Measurements from ENCODE around the gene TTC16.

TTC16 gene

DNA sequence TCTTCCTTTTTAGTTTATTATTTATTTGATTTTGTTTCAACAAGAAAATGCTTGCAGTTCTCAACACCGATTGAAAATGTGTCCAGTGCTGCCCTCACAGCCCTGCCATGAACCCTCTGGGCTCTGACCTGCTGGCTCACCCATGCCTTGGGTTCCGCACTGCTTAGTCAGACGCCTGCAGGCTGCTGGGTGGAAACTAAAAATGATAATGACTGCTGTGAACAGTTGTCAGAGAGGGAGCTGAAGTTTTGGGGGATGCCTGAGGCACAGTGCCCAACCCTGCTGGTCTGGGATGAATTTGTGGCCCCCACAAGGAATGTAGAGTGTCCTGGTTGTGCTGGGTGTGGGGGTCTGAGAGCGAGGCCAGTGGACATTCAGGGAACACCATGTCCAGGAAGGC, 31.3 kb upstream of the TTC16 start:
- no peak overlapping the region for H3K27ac ChIP-seq (ENCODE audit: low read length)
- H3K9me3 ChIP-seq (ENCODE audit: control insufficient read depth in 1 of 2, low read length in 2 of 2): no peaks in the 10 kb centered on the region
- no peak overlapping the region for H3K4me3 ChIP-seq (ENCODE audit: low read depth in 1 of 2, low read length in 2 of 2)
- H3K36me3 ChIP-seq (ENCODE audit: control insufficient read depth in 1 of 2, insufficient read depth in 2 of 2, low read length in 2 of 2): peaks cover 26 to 51% of the 10 kb centered on the region in 2 donors
- no peaks in the 10 kb centered on the region for H3K27me3 ChIP-seq (ENCODE audit: low read depth, low read length)
- no peaks in the 10 kb centered on the region for H3K4me1 ChIP-seq (ENCODE audit: control insufficient read depth in 1 of 2, insufficient read depth in 2 of 2, low read length in 2 of 2)

DNA sequence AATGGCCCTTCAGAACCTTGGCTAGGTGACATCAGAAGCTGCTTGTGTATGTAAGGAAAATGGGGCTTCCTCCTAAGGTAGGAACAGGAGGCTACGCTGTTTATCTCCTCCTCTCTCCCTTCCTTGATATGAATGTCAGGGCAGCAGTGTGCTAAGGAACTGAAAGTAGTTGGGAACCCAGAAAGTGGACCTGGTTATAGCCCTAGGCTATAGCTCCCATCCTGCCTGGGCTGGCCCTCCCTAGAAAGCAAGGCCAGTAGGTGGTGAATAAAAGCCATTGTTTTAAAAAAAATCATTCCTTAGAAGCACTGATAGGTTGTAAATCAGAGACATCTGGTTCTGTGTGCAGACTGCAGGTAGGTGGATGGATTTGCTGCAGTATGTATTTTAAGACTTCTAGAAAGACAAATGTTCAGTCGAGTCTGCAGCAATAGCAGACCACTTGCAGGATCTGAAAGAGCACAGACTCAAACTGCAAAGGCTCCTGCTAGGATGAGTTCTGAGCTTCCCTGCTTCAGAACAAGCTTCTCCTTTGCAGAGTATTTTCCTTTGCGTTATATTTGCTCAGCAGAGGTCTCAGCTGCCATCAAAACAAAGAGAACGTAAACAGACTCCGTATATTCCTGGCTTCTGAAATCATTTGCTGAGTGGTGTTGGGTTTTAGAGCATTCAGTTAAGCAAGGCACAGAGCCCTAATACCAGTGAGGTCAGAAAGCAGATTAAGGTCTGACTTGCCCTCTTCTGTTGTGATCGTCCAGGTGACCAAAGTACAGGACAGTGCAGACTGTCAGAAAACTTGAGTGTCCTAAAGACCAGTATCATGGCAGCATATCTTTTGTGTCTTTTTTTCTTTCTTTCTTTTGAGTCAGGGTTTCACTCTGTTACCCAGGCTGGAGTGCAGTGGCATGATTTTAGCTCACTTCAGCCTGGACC, 29.2 kb upstream of the TTC16 start:
- H3K27ac ChIP-seq (ENCODE audit: low read length): no peak overlapping the region
- peaks cover 19 to 51% of the 10 kb centered on the region in 2 donors for H3K36me3 ChIP-seq (ENCODE audit: control insufficient read depth in 1 of 2, insufficient read depth in 2 of 2, low read length in 2 of 2)

DNA sequence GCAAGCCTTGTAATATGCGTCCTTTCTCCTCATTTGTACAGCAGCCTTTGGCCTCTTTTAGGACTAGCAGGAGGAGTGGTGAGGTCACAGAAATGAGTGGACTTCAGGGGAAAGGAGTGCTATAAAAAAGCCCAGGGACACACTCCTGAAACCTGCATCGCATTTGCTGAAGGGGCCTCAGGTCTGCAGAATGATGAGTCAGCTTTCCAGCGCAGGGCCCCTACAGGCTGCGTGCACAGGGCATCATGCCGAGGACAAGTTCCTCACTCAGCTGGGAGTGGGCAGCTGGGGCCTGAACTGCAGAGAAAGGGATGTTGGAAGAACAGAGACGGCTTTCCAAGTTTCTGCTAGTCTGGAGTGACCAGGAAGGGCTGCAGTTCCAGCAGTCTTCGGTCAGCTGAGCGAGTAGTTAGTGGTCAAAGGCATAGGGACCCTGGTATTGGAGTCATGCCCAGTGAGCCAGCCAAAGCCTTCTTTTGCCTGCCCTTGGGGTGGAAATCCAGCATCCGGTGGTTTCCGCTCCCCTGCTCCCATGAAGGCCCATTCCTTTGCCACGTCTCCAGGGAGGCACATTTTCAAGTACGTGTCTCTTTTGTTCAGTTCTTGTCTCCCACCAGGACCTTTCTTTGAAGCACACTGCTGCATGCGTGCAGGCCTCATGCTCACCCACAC, 26.4 kb upstream of the TTC16 start:
- H3K36me3 ChIP-seq (ENCODE audit: control insufficient read depth in 1 of 2, insufficient read depth in 2 of 2, low read length in 2 of 2): peaks cover 13 to 32% of the 10 kb centered on the region in 2 donors
- no peaks in the 10 kb centered on the region for H3K4me1 ChIP-seq (ENCODE audit: control insufficient read depth in 1 of 2, insufficient read depth in 2 of 2, low read length in 2 of 2)
- no peak overlapping the region for H3K27ac ChIP-seq (ENCODE audit: low read length)
- no peaks in the 10 kb centered on the region for H3K27me3 ChIP-seq (ENCODE audit: low read depth, low read length)
- H3K9me3 ChIP-seq (ENCODE audit: control insufficient read depth in 1 of 2, low read length in 2 of 2): no peaks in the 10 kb centered on the region
- no peak overlapping the region for H3K4me3 ChIP-seq (ENCODE audit: low read depth in 1 of 2, low read length in 2 of 2)

More for the DNA sequence above, 29.2 kb upstream of the TTC16 start:
- Histone ChIP-seq H3K9me3 (ENCODE audit: control insufficient read depth in 1 of 2, low read length in 2 of 2) (no peaks in the 10 kb centered on the region), H3K27me3 (ENCODE audit: low read depth, low read length) (no peaks in the 10 kb centered on the region), H3K4me3 (ENCODE audit: low read depth in 1 of 2, low read length in 2 of 2) (no peak overlapping the region), H3K4me1 (ENCODE audit: control insufficient read depth in 1 of 2, insufficient read depth in 2 of 2, low read length in 2 of 2) (no peaks in the 10 kb centered on the region)

DNA sequence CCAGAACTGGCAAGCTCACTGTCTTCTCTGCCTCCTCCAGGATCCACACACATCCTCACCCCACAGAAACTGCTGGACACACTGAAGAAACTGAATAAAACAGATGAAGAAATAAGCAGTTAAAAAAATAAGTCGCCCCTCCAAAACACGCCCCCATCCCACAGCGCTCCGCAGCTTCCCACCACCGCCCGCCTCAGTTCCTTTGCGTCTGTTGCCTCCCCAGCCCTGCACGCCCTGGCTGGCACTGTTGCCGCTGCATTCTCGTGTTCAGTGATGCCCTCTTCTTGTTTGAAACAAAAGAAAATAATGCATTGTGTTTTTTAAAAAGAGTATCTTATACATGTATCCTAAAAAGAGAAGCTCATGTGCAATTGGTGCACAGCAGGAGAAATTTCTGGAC, 25.1 kb upstream of the TTC16 start:
- no peaks in the 10 kb centered on the region for H3K9me3 ChIP-seq (ENCODE audit: control insufficient read depth in 1 of 2, low read length in 2 of 2)
- H3K27ac ChIP-seq (ENCODE audit: low read length): no peak overlapping the region
- H3K4me1 ChIP-seq (ENCODE audit: control insufficient read depth in 1 of 2, insufficient read depth in 2 of 2, low read length in 2 of 2): no peaks in the 10 kb centered on the region
- H3K4me3 ChIP-seq (ENCODE audit: low read depth in 1 of 2, low read length in 2 of 2): no peak overlapping the region
- H3K36me3 ChIP-seq (ENCODE audit: control insufficient read depth in 1 of 2, insufficient read depth in 2 of 2, low read length in 2 of 2): peaks cover 13 to 28% of the 10 kb centered on the region in 2 donors
- H3K27me3 ChIP-seq (ENCODE audit: low read depth, low read length): no peaks in the 10 kb centered on the region

DNA sequence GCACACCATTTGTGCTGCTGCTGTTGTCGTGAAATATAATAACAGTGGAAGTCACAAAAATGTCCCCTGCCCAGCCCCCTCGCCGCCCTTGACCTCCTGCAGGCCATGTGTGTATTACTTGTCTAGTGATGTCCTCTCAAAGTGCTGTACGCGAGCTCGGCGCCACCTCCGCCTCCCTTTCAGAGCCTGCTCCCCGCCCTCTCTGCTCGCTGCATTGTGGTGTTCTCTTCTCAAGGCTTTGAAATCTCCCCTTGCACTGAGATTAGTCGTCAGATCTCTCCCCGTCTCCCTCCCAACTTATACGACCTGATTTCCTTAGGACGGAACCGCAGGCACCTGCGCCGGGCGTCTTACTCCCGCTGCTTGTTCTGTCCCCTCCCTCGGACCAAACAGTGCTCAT, 23.8 kb upstream of the TTC16 start:
- Histone ChIP-seq H3K4me3 (ENCODE audit: low read depth in 1 of 2, low read length in 2 of 2) (no peak overlapping the region), H3K36me3 (ENCODE audit: control insufficient read depth in 1 of 2, insufficient read depth in 2 of 2, low read length in 2 of 2) (peaks cover 3 to 28% of the 10 kb centered on the region in 2 donors), H3K27me3 (ENCODE audit: low read depth, low read length) (no peaks in the 10 kb centered on the region), H3K4me1 (ENCODE audit: control insufficient read depth in 1 of 2, insufficient read depth in 2 of 2, low read length in 2 of 2) (no peaks in the 10 kb centered on the region), H3K9me3 (ENCODE audit: control insufficient read depth in 1 of 2, low read length in 2 of 2) (no peaks in the 10 kb centered on the region), H3K27ac (ENCODE audit: low read length) (no peak overlapping the region)

DNA sequence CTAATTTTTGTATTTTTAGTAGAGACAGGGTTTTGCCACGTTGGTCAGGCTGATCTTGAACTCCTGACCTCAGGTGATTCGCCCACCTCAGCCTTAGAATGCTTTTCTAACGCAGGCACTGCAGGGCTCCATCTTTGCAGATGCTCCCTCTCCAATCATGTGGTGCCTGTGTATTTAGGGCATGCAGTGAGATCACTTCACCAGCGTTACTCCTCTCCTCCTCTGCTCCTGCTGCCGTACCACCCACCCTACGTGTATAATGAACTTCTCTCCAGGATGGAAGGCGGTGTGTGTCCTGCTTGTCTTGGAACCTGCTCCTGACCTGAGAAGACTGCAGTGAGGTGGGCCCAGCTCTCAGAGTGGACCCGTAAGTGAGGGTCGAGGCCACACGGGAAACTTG, 22.7 kb upstream of the TTC16 start:
- Histone ChIP-seq H3K36me3 (ENCODE audit: control insufficient read depth in 1 of 2, insufficient read depth in 2 of 2, low read length in 2 of 2) (peaks cover 3 to 28% of the 10 kb centered on the region in 2 donors), H3K27me3 (ENCODE audit: low read depth, low read length) (no peaks in the 10 kb centered on the region), H3K4me1 (ENCODE audit: control insufficient read depth in 1 of 2, insufficient read depth in 2 of 2, low read length in 2 of 2) (no peaks in the 10 kb centered on the region)

DNA sequence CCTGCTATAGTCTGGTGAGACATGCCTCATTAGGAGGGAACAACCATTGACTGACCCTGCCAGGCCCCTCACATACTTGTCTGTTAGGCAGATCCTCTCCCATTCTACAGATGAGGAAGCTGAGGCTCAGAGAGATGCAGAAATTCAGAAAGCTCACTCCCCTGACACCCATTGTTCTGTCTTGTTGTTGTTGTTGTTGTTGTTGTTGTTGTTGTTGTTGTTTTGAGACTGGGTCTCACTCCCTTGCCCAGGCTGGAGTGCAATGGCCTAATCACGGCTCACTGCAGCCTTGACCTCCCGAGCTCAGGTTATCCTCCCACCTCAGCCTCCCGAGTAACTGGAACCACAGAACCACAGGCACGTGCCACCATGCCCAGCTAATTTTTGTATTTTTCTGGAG, 22.2 kb upstream of the TTC16 start:
- H3K9me3 ChIP-seq (ENCODE audit: control insufficient read depth in 1 of 2, low read length in 2 of 2): no peaks in the 10 kb centered on the region
- no peak overlapping the region for H3K4me3 ChIP-seq (ENCODE audit: low read depth in 1 of 2, low read length in 2 of 2)
- H3K4me1 ChIP-seq (ENCODE audit: control insufficient read depth in 1 of 2, insufficient read depth in 2 of 2, low read length in 2 of 2): no peaks in the 10 kb centered on the region
- peaks cover 2 to 28% of the 10 kb centered on the region in 2 donors for H3K36me3 ChIP-seq (ENCODE audit: control insufficient read depth in 1 of 2, insufficient read depth in 2 of 2, low read length in 2 of 2)
- H3K27ac ChIP-seq (ENCODE audit: low read length): no peak overlapping the region
- H3K27me3 ChIP-seq (ENCODE audit: low read depth, low read length): no peaks in the 10 kb centered on the region

More for the DNA sequence above, 22.7 kb upstream of the TTC16 start:
- Histone ChIP-seq H3K4me3 (ENCODE audit: low read depth in 1 of 2, low read length in 2 of 2) (no peak overlapping the region), H3K9me3 (ENCODE audit: control insufficient read depth in 1 of 2, low read length in 2 of 2) (no peaks in the 10 kb centered on the region), H3K27ac (ENCODE audit: low read length) (no peak overlapping the region)

DNA sequence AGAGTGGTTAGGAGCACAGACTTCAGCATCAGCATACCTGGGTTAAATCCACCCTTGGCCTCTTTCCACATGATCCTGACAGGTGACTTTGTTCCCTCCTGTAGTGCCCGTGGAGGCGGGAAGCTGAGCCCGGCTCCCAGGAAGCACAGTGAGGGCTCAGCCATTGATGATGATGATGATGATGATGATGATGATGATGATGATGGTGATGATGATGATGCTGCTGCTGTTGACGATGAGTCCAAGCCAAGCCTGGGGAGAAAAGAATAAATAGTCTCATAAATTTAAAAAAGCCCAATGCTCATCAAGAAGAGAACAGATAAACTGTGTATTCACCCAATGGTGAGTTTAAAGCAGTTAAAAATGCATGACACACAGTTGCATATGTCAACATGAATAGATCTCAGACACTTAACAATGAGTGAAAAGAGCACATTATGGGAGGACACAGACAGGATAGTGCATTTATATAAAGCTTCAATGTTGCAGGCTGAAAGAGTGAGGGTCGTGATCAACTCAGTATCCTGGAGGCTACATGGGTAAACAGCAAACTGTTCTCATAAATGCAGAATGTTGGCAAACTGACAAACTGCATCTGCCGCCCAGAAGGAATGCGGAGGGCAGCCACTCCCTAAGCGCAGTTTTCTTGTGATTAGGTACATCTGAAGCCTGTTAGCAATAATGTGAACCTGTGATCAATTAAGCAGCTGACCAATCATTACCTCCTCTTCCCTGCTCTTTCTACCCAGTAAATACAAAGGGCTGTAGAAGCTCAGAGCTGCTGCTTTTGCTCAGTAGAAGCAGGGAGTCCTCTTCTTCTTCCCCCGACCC, 20.8 kb upstream of the TTC16 start:
- Histone ChIP-seq H3K27ac (ENCODE audit: low read length) (no peak overlapping the region), H3K9me3 (ENCODE audit: control insufficient read depth in 1 of 2, low read length in 2 of 2) (no peaks in the 10 kb centered on the region), H3K4me3 (ENCODE audit: low read depth in 1 of 2, low read length in 2 of 2) (no peak overlapping the region), H3K36me3 (ENCODE audit: control insufficient read depth in 1 of 2, insufficient read depth in 2 of 2, low read length in 2 of 2) (peaks cover 0 to 21% of the 10 kb centered on the region in 2 donors), H3K4me1 (ENCODE audit: control insufficient read depth in 1 of 2, insufficient read depth in 2 of 2, low read length in 2 of 2) (no peaks in the 10 kb centered on the region), H3K27me3 (ENCODE audit: low read depth, low read length) (no peaks in the 10 kb centered on the region)

DNA sequence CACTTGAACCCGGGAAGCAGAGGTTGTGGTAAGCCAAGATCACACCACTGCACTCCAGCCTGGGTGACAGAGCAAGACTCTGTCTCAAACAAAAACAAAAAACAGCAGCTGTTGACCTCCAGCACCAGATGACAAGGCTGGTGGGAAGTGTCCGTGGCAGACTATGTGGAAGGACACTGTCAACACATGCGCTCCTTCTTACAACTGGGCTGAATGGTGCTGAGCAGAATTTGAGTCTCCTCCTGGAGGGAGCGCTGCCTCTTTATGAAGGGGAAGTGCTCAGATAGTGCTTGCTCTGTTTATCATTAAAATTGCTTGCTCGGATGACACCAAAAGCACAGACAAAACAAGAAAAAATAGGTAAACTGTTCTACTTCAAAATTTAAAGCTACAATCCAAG, 18.3 kb upstream of the TTC16 start:
- Histone ChIP-seq H3K27ac (ENCODE audit: low read length) (no peak overlapping the region), H3K27me3 (ENCODE audit: low read depth, low read length) (no peaks in the 10 kb centered on the region), H3K36me3 (ENCODE audit: control insufficient read depth in 1 of 2, insufficient read depth in 2 of 2, low read length in 2 of 2) (peaks cover 0 to 3% of the 10 kb centered on the region in 2 donors), H3K4me1 (ENCODE audit: control insufficient read depth in 1 of 2, insufficient read depth in 2 of 2, low read length in 2 of 2) (no peaks in the 10 kb centered on the region), H3K9me3 (ENCODE audit: control insufficient read depth in 1 of 2, low read length in 2 of 2) (no peaks in the 10 kb centered on the region), H3K4me3 (ENCODE audit: low read depth in 1 of 2, low read length in 2 of 2) (no peak overlapping the region)

DNA sequence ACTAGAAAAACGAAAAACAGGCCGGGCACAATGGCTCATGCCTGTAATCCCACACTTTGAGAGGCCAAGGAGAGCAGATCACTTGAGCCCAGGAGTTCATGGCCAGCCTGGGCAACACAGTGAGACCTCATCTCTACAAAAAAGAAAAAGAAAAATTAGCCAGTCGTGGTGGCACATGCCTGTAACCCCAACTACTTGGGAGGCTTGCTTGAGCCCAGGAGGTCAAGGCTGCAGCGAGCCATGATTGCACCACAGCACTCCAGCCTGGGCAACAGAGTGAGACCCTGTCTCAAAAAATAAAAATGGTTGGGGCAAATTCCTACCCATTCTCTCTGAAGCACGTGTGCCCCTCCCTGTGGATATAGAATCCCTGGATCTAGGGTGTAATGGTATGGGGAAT, 17.5 kb upstream of the TTC16 start:
- Histone ChIP-seq H3K27ac (ENCODE audit: low read length) (no peak overlapping the region), H3K27me3 (ENCODE audit: low read depth, low read length) (no peaks in the 10 kb centered on the region), H3K9me3 (ENCODE audit: control insufficient read depth in 1 of 2, low read length in 2 of 2) (no peaks in the 10 kb centered on the region), H3K4me1 (ENCODE audit: control insufficient read depth in 1 of 2, insufficient read depth in 2 of 2, low read length in 2 of 2) (no peaks in the 10 kb centered on the region), H3K4me3 (ENCODE audit: low read depth in 1 of 2, low read length in 2 of 2) (no peak overlapping the region), H3K36me3 (ENCODE audit: control insufficient read depth in 1 of 2, insufficient read depth in 2 of 2, low read length in 2 of 2) (no peaks in the 10 kb centered on the region)

Measured in muscle layer of duodenum (tissue), 2 donors.